ENCODE data around the gene LGALS12.
A peak's percentile ranks its signal among the peaks of the same experiment; 100 is the strongest.

LGALS12 gene

GRCh38 chr11:63557570-63557969 is 51.7 kb downstream of the LGALS12 start:
- DNase-seq (ENCODE audit: low read depth in 2 of 2): no peak
- H3K4me3 ChIP-seq (replicated peaks in 1 of 2; ENCODE audit: low read depth in 2 of 2, low read length in 2 of 2): no peak overlapping the region
- TF ChIP-seq CTCF (IDR thresholded peaks at IDR 0.05; ENCODE audit: low read depth, low read length): no peak

- DNase-seq (ENCODE audit: low read depth in 2 of 2): no peak
- no peak overlapping the region for H3K4me3 ChIP-seq (replicated peaks in 1 of 2; ENCODE audit: low read depth in 2 of 2, low read length in 2 of 2)
- TF ChIP-seq CTCF (IDR thresholded peaks at IDR 0.05; ENCODE audit: low read depth, low read length): no peak
Observed at GRCh38 chr11:63558459-63559157, 52.7 kb downstream of the LGALS12 start.

- peak in 1 of 2 donors; percentile 42 for DNase-seq (ENCODE audit: low read depth in 2 of 2)
- H3K4me3 ChIP-seq (replicated peaks in 1 of 2; ENCODE audit: low read depth in 2 of 2, low read length in 2 of 2): no peak overlapping the region
- TF ChIP-seq CTCF (IDR thresholded peaks at IDR 0.05; ENCODE audit: low read depth, low read length): no peak
Observed at GRCh38 chr11:63560506-63561180, 54.8 kb downstream of the LGALS12 start.

GRCh38 chr11:63563201-63564055 is 57.5 kb downstream of the LGALS12 start, which contains the start of gene PLAAT2:
Gene PLAAT2, minus strand, starts transcription at chr11:63563379. Its CDS starts 55 bp downstream, at chr11:63563324.
- no peak for DNase-seq (ENCODE audit: low read depth in 2 of 2)
- no peak for TF ChIP-seq CTCF (IDR thresholded peaks at IDR 0.05; ENCODE audit: low read depth, low read length)
- no peak within 1 kb of the TSS for H3K4me3 ChIP-seq (replicated peaks in 1 of 2; ENCODE audit: low read depth in 2 of 2, low read length in 2 of 2)

GRCh38 chr11:63564056-63564774 is 58.3 kb downstream of the LGALS12 start:
- no peak for TF ChIP-seq CTCF (IDR thresholded peaks at IDR 0.05; ENCODE audit: low read depth, low read length)
- no peak for DNase-seq (ENCODE audit: low read depth in 2 of 2)
- no peak overlapping the region for H3K4me3 ChIP-seq (replicated peaks in 1 of 2; ENCODE audit: low read depth in 2 of 2, low read length in 2 of 2)

- TF ChIP-seq CTCF (IDR thresholded peaks at IDR 0.05; ENCODE audit: low read depth, low read length): no peak
- no peak for DNase-seq (ENCODE audit: low read depth in 2 of 2)
- H3K4me3 ChIP-seq (replicated peaks in 1 of 2; ENCODE audit: low read depth in 2 of 2, low read length in 2 of 2): no peak overlapping the region
Observed at GRCh38 chr11:63564784-63565350, 59.0 kb downstream of the LGALS12 start.

Data from cardiac fibroblast (primary cell).